Psoas muscle (tissue), 8 donors: ENCODE data around the gene TIMP4. TPM values are rescaled to one million over a fixed set of nuclear protein-coding genes. Genes with fewer than 3 reads are reported as not detected.
A peak's percentile ranks its signal among the peaks of the same experiment; 100 is the strongest.

Source experiments
- ATAC-seq, 4 donors: fragments of 200-7000 bp; cut with Tn5 transposase; one replicate each; pipeline ENCODE4 v1.9.1; 2020; ENCODE audit warnings: moderate library complexity in 3 of 4, mild to moderate bottlenecking in 2 of 4
- DNase-seq, 2 donors: peaks; one replicate each; pipeline ENCODE4 v3.0.0-alpha.2; 2020
- H3K27ac ChIP-seq: fragments of 200-600 bp; one replicate; pipeline ENCODE4 v1.8.0; 2022
- H3K27me3 ChIP-seq, 3 donors: fragments of 200-600 bp in 1 of 3; one replicate each; pipeline versions ENCODE4 v1.6.1 to v1.8.0; 2013 to 2022; ENCODE audit warnings: low read length in 2 of 3, mild to moderate bottlenecking in 2 of 3, moderate library complexity in 1 of 3; ENCODE audit not compliant: insufficient read depth in 3 of 3
- H3K36me3 ChIP-seq, 2 donors: fragments of 200-600 bp in 1 of 2; one replicate each; pipeline versions ENCODE4 v1.6.1 to v1.8.0; 2013 to 2022; ENCODE audit warnings: low read depth in 1 of 2, mild to moderate bottlenecking in 1 of 2, moderate library complexity in 1 of 2; ENCODE audit not compliant: insufficient read depth in 1 of 2
- H3K4me1 ChIP-seq: fragments of 200-600 bp; one replicate; pipeline ENCODE4 v1.8.0; 2022
- H3K4me3 ChIP-seq: fragments of 200-600 bp; one replicate; pipeline ENCODE4 v1.8.0; 2022; ENCODE audit warnings: mild to moderate bottlenecking
- H3K9me3 ChIP-seq: fragments of 200-600 bp; one replicate; pipeline ENCODE4 v1.8.0; 2022
- CTCF ChIP-seq: fragments of 200-600 bp; IDR thresholded peaks from one replicate; pipeline ENCODE4 v1.8.0; 2022; ENCODE audit warnings: antibody characterized with exemption
- WGBS, 3 donors: extraction: QIAGEN DNeasy Blood & Tissue Kit; methylation state at CpG; one replicate each; pipeline versions ENCODE4 v1.1.6 to v1.1.7; 2013; 5-methylcytosine and 5-hydroxymethylcytosine counted together
- intact Hi-C, 2 donors: fragments of 100-400 bp; cut with DNase I; formaldehyde crosslinking; loops; one replicate each; pipeline versions ENCODE4 v1.11.0 to v1.14.2; 2022
- polyA plus RNA-seq, 3 donors: library from polyadenylated mRNA; stranded (reverse); fragments of 200-250 nt; gene quantifications; one replicate each; pipeline ENCODE4 v1.2.3, GENCODE V29; 2013
- total RNA-seq, 4 donors: library from RNA; stranded (reverse); fragmentation: NEBNext Ultra II Directional in 2 of 4; extraction: Animal tissue kit (Norgen Biotek cat#: 25700) in 2 of 4; gene quantifications; one replicate each; pipeline versions ENCODE4 v1.2.1 to v1.2.4, GENCODE V29; 2021 to 2023
- donor health status: healthy with polysubstance abuse.
- donor health status: DM: no; HTN: no; CAD: no; lungs with moderate emphysema.
- donor health status: Bipolar disorder and iron deficiency.
- donor health status: healthy.
- donor health status: DM: yes; HTN: yes; CAD: no.
- donor health status: DM: no; HTN: no; CAD: no.
- donor health status: DM: no; HTN: no; CAD: no.
- donor health status: DM: yes; HTN: yes; CAD: no.

TIMP4 gene
- total and polyA plus RNA-seq, 7 donors: 1.3 to 24.1 (median 17.7) TPM

- Histone ChIP-seq H3K27ac (no peak overlapping the region), H3K4me1 (peaks cover 8% of the 10 kb centered on the region), H3K36me3 (no peaks in the 10 kb centered on the region), H3K27me3 (peaks cover 0 to 2% (median 0%) of the 10 kb centered on the region in 3 donors), H3K4me3 (no peak overlapping the region), H3K9me3 (no peaks in the 10 kb centered on the region)
- intact Hi-C loops: no loop called here
- TF ChIP-seq CTCF: no peak
- ATAC-seq (peak; percentile 40 to 70 (median 56)), DNase-seq (no peak)
- 91 to 97% (median 95%) methylated on average over 1 of the region's 1 CpG for WGBS, 3 donors
These were observed 34.9 kb upstream of the TIMP4 start for GRCh38 chr3:12193485-12194165.

GRCh38 chr3:12192655-12193484 is 34.2 kb upstream of the TIMP4 start:
- no peak for DNase-seq
- no peak for ATAC-seq
- intact Hi-C loops: no loop called here
- H3K4me1 ChIP-seq: peaks cover 8% of the 10 kb centered on the region
- 89 to 97% (median 90%) methylated on average over 3 of the region's 3 CpGs for WGBS, 3 donors
- TF ChIP-seq CTCF: no peak
- H3K9me3 ChIP-seq: no peaks in the 10 kb centered on the region
- H3K27ac ChIP-seq: no peak overlapping the region
- no peak overlapping the region for H3K4me3 ChIP-seq
- no peaks in the 10 kb centered on the region for H3K36me3 ChIP-seq
- H3K27me3 ChIP-seq: peaks cover 0 to 2% (median 0%) of the 10 kb centered on the region in 3 donors

GRCh38 chr3:12192173-12192572 is 33.5 kb upstream of the TIMP4 start:
- no peaks in the 10 kb centered on the region for H3K36me3 ChIP-seq
- no peak for TF ChIP-seq CTCF
- 89 to 90% (median 89%) methylated on average over 8 of the region's 8 CpGs for WGBS, 3 donors
- DNase-seq (no peak), ATAC-seq (no peak)
- peaks cover 0 to 2% (median 0%) of the 10 kb centered on the region in 3 donors for H3K27me3 ChIP-seq
- H3K4me1 ChIP-seq: peaks cover 8% of the 10 kb centered on the region
- H3K27ac ChIP-seq: no peak overlapping the region
- no peaks in the 10 kb centered on the region for H3K9me3 ChIP-seq
- H3K4me3 ChIP-seq: no peak overlapping the region
- intact Hi-C loops: no loop called here

- ATAC-seq (no peak), DNase-seq (no peak)
- Histone ChIP-seq H3K27ac (no peak overlapping the region), H3K4me3 (no peak overlapping the region), H3K4me1 (peaks cover 8% of the 10 kb centered on the region), H3K9me3 (no peaks in the 10 kb centered on the region), H3K27me3 (peaks cover 0 to 2% (median 0%) of the 10 kb centered on the region in 3 donors), H3K36me3 (no peaks in the 10 kb centered on the region)
- TF ChIP-seq CTCF: no peak
- 86 to 93% (median 88%) methylated on average over 5 of the region's 5 CpGs for WGBS, 3 donors
- intact Hi-C loops: no loop called here
These were observed 32.8 kb upstream of the TIMP4 start for GRCh38 chr3:12191559-12191958.
